GM19099 (cell line): ENCODE results near the gene HES7.

ENCODE experiments used
- POLR2A ChIP-seq: IDR thresholded peaks from 3 replicates; pipeline ENCODE4 v1.6.1; 2011; ENCODE audit warnings: low read depth; ENCODE audit not compliant: insufficient read length; ENCODE audit errors: extremely low read depth

HES7 gene

DNA sequence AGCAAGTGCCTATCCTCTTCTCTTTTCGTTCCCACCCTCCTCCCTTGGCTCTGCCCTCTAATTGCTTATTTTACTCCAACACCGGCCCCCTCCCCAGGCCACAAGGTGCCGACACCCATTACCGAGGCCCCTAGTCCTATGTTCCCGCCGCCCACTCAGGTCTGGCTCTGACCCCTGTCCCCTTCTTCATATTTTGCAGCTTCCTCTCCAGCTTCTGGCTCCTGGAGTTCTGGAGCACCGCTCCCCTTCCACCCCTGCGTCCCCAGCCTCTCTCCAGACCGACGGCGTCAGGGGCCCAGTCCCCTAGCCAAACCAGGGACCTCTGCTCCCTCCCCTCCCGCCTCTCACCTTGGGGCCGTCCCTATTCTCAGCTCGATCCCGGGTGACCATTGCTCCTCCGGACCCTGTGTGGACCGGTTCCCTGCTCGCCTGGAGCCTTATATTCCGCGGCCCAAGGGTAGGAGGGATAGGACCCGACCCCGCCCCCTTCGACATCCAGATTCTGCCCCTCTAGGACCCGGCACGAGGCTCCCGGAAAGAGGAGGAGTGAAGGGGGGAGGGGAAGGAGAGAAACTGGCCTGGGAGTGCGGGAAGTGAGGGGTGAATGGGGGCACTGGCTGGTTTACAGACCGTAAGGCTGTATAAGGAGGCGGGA lies at the start of gene HES7:
TSS of gene HES7 (minus strand) at position 412 of the 655 bp plus-strand sequence. CDS start at position 390, 22 bp downstream.
- no peak for TF ChIP-seq POLR2A

DNA sequence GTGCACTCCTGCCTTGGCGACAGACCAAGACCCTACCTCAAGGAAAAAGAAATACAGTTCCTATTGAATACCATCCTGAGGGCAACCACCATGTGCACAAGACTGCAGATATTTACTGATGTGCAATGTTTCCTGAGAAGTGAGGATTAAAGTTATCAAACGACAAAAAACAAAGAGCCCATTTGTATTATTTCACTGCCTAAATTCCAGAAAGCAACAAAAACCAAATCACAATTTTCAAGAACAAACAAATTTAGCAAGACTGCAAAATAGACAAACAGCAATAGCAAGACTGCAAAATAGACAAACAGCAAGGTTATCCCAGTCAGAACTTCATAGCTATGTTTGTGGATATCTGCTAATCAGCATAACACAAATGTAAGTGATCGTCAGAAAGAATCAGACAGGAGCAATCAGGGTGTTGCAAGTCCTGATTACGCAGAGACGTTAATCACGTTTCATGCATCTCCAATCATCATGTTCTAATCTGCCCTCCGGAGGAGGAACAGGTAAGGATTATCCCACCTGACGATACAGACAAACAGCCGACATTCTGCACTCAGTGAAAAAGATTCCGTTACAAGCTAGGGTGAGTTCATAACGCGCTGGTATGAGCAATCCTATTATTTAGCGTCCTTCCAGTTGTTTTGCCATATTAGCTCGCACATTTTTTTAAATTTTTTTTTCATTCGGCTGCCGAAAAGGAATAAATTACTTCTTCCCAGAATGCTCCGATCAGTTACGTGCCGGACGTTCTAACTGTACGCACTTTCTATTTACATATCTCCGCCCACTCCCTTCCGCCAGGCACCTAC lies 49.4 kb upstream of the HES7 start:
- TF ChIP-seq POLR2A: peak; percentile 100

DNA sequence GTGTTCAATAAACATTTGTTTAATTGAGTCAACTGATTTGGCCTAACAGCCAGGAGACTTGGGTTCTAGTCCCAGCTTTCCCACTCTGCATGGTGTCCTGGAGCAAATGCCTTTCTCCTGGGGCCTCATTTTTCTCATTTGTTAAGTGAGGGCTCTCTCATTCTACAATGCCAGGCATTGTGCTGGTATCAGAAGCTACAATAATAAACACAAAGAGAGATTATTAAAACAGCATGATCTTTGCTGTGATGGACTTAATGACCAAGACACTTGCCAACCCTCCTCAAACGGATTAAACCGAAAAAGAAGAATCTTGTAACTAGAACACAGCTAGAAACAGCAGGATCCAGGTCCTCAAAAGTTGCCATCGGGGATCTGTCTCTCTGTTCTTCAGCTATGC lies 43.6 kb upstream of the HES7 start:
- no peak for TF ChIP-seq POLR2A

DNA sequence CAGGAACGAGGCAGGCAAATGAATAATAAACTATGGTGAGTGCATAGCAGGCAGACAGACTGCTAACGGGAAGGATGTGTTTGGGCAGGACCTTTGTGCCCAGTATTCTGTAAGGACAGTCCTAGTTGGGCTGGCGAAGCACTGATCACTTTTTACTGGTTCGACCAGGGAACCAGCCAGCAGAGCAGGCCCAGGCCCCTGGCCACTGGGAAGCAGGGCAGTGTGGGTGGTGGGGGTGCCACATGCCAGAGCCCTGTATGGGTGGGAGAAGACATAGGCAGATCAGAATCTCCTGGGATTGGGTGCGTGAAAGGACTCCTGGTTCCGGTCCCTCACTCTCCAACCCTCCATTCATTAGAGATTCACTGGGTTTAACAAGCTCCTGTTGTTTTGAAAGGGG lies 42.8 kb upstream of the HES7 start:
- TF ChIP-seq POLR2A: no peak

DNA sequence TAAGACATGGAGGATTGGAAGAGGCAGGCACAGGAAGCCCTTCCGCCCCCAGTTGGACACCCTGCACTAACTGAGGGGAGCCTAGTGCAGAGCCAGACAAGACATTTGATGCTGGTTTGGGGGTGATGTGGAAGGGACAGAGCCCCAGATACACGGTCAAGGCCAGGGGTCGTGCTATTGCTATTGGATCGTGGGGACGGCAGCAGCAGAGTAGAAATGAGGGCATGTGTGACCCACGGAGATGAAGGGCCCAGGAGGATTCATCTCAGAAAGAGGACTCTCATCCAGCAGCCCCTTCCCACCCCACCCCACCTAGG lies 40.9 kb upstream of the HES7 start:
- TF ChIP-seq POLR2A: no peak

DNA sequence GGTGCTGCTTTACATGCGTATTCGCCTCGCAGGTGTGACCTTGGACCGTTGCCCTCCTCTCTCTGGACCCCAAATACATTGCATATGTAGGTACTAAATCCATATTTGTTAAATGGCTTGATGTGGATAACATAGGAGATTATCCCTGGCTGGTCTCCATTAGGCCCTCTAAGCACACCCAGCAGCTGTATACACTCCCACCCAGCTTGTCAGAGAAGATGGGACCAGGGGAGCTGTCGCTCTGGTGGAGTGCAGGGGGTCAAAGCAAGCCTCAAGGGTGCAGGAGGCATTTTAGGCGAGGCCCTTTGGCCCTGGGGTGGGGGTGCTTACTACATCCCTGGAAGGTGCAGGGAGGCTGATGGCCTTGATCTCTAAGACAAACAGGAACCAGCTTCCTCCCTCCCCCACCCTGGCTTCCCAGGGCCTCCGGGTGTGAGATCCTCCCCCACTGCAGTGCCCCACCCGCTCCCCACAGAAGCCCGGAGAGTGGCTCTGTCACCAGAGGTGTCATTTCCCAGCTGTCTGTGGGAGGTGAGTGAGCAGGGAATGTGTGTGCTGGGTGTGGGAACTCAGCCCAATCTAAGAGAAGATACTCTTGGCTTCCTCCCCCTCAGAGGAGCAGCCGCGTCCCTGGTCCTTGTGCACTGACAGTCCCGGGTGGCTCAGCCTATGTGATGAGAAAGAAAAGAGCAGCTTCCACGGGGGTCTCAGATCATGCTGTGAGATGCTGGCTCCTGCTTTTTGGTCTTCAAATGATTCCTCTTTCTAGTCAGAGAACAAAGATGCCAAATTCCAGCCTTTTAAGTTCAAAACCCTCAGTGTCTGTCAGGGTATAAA lies 40.3 kb upstream of the HES7 start:
- peak; percentile 20 for TF ChIP-seq POLR2A

DNA sequence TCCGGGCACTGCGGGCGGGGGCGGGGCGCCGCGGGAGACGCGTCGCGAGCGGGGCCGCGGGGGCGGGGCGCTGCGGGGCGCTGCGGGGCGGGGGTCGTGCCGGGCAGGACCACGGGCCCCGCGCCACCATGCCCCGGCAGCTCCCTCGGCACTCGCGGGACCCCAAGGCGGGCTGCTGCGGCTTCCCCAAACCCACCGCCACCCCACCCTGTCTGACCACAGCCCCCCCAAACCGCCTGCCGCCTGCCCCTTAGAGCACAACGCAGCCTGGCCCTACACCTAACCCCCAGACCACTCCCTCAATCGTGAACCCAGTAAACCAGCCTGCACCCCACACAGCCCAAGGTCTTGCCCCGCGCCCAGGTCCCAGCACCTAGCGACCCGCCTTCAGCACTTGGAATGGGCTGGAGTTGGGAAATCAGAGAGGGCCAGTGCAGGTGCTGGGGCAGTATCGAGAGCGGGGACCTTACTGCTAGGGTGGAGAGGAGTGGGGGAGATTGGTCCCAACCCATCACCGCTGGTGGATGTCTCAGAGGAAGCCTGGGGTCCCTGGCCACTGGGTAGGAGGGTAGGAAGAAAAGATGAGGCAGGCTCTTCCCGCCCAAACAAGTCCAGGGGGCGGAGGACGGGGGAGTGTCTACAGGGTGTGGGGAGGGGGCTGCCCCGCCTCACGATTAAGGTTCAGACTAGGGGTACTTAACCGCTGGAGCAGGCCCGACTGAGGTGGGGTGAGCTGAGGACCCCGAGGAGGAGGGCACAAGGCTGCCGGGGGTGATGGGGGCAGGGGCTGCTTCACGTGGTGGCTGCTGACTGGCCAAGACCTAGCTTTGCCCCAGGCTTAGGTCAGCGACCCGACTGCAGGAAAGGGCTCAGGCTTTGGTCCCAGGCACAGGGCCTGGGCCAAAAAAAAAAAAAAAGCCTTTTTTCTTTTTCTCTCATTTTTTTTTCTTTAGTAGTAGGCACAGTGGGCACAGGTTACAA lies 39.4 kb upstream of the HES7 start:
- no peak for TF ChIP-seq POLR2A

DNA sequence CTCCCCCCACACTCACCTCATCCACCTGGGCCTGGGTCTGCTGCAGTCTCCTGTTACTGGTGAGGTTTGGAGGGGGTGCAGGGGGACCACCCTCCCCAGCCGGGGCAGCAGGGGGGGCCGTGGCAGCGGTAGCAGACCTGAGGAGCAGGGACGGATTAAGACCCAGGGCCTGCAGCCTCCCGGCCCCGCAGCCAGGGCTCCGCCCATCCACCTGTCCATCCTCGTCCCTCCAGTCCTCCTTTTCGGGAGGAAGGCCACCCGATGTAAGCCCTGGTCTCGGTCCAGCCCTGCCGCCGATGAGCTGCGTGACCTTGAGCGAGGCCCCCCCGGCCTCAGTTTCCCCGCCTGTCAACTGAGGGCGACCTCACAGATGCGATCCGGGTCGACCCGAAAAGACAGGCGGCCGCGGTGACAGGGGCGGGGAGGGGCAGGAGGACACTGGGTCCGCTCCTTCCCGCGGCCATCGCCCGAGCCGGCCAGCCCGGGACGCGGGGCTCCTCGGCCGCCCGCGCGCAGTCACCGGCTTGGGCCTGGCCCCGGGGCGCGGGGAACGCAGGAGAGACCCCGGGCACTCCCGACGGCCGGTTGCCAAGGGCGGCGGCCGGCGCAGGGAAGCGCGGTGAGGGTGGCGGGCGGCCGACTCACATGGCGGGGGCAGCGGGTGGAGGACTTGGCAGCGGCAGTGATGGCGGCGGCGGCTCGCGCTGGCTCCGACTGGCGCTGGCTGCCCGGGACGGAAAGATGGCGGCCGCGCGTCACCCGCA lies 38.5 kb upstream of the HES7 start, which contains the start of gene VAMP2:
TSS of gene VAMP2 (minus strand) at position 716 of the 764 bp plus-strand sequence. CDS start at position 647, 69 bp downstream.
- TF ChIP-seq POLR2A: peak; percentile 87

DNA sequence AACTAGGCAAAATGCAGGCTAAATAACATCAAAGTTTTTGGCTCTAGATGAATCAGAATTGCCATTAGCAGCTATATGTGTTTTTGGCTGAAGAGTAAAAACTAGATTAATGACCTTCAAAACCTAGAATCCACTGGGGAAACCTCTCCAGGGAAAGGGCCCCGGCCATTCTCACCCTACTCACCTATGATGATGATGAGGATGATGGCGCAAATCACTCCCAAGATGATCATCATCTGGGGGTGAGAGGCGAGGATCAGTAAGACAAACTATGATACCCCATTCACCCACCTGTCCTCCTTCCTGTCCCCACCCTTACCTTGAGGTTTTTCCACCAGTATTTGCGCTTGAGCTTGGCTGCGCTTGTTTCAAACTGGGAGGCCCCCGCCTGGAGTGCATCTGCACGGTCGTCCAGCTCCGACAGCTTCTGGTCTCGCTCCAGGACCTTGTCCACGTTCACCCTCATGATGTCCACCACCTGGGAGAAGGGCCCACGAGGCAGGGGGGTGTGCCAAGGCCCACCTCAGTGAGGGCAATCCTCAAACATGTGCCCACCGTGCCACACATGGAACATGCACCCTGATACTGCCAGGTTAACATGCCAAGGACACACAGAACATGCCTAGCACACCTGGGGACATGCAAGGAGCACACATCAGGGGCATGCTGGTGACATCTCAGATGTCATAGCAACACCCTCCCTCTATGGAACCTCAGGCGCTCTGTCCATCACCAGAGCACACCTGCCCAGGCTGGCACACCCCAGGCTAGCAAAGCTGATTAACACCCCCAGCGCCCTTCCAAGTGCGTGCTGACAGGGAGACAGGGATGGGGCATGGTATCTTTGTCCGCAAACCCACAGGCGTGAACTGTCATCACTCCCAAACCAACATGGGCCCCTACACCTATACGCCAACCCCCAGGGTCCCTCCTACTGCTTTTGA lies 37.7 kb upstream of the HES7 start:
- no peak for TF ChIP-seq POLR2A

DNA sequence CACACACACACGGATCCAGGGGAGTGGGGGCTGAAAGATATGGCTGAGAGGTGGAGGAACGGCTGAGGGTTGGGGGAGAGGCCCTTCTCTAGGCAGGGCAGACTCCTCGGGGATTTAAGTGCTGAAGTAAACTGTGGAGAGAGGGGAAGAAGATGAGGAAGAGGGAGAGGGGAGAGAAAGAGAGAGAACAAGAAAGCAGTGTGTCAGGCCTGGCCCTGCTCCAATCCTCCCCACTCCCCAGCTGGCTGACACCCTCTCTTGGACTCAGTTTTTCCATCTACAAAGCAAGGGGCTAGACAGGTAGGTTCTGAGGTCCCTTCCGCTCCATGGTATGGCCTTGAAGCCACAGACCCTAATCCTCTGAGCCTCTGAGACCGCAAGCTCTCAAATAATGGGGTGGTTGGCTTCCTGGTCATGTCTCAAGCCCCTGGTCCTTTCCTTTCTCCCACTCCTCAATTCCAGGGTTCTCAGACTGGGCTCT lies 36.9 kb upstream of the HES7 start:
- no peak for TF ChIP-seq POLR2A

DNA sequence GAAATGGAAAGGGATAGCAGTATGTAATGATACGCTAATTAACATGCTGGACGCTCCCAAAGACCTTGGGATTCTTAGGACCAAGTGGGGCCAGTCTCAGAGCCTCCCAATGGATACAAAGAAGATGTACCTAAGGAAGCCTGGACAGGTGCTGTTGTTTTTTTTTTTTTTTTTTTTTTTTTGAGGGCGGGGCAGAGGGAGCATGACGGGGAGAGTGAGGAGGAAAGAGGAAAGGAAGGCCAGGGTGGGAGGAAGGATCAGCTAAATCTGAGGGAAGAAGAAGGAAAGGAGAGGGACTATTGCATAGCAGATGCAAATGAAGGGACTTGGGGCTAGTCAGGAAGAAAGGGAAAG lies 36.3 kb upstream of the HES7 start:
- no peak for TF ChIP-seq POLR2A

DNA sequence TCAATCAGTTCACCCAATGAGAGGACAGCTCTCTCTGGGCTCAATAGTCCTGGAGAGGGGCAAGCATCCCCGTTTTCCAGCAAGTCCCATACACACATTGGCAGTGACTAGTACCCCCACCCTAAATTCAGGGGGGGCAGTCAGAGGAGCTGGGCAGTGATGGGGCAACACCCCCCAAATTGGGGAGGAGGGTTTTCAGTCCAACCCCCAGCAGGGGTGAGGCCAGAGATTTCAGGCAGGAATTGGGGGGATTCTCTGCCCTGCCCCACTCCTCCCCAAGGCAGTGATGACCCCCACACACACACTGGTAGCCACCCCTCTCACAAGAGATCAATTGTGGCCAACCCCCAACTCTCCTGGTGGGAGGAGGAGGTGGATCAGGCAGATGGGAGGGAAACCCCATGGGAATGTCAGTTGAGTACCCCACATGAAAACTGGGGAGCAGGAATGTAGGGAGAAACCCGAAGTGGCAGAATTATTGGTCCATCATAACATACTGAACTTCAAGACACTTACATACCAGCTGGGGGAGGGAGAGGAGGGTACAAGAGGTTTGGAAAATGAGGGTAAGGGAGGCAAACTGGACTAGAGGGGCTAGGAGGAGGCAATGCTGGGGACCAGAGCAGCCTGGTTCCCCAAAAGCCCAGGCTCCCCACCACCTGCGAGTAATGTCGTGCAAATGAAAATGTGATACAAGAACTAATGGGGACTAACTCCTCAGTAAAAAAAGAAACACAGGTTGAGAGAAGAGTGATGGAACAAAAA lies 35.7 kb upstream of the HES7 start:
- TF ChIP-seq POLR2A: no peak
